WTC11 (cell line): ENCODE measurements around the gene STXBP5. TPM values are rescaled to one million over a fixed set of nuclear protein-coding genes. Genes with fewer than 3 reads are reported as not detected.

ENCODE experiments used
- ATAC-seq: fragments of 200-7000 bp; cut with Tn5 transposase; 2 replicates; pipeline ENCODE4 v1.10.0; 2021; ENCODE audit warnings: mild to moderate bottlenecking, moderate library complexity
- CTCF ChIA-PET: fragments of 300-600 bp; sonication (Branson Sonifier 250); formaldehyde crosslinking; loops from one replicate; lab custom pipeline; 2021; ENCODE audit warnings: antibody characterized with exemption; lab: Charles Lee
- POLR2A ChIA-PET: fragments of 350-600 bp; sonication (Branson Sonifier 250); formaldehyde crosslinking; loops from one replicate; lab custom pipeline; 2021; ENCODE audit warnings: antibody characterized with exemption; lab: Charles Lee
- DNase-seq: peaks from one replicate; pipeline ENCODE4 v3.0.0; 2021; ENCODE audit warnings: low spot score
- H3K27ac Mint-ChIP-seq: 2 replicates; pipeline ENCODE4 v1.8.0; 2021; ENCODE audit warnings: mixed read lengths
- H3K27me3 Mint-ChIP-seq: 2 replicates; pipeline ENCODE4 v1.8.0; 2021; ENCODE audit warnings: low read depth, mild to moderate bottlenecking, moderate library complexity, mixed read lengths
- H3K36me3 Mint-ChIP-seq: 2 replicates; pipeline ENCODE4 v1.8.0; 2021; ENCODE audit warnings: mixed read lengths
- H3K4me1 Mint-ChIP-seq: 2 replicates; pipeline ENCODE4 v1.8.0; 2022; ENCODE audit warnings: mixed read lengths
- H3K4me3 Mint-ChIP-seq: 2 replicates; pipeline ENCODE4 v1.8.0; 2021; ENCODE audit warnings: mild to moderate bottlenecking, moderate library complexity, mixed read lengths
- H3K9me3 Mint-ChIP-seq: 2 replicates; pipeline ENCODE4 v1.8.0; 2021; ENCODE audit warnings: mixed read lengths
- ARID4B ChIP-seq: sonication (generic); formaldehyde crosslinking; IDR thresholded peaks from 2 replicates; pipeline ENCODE4 v1.8.0; 2023; ENCODE audit warnings: missing genetic modification reagents, mild to moderate bottlenecking, borderline replicate concordance
- CTCF ChIP-seq: fragments of 200-600 bp; IDR thresholded peaks from 2 replicates; pipeline ENCODE4 v1.8.0; 2022; ENCODE audit warnings: antibody characterized with exemption
- E2F4 ChIP-seq: sonication (generic); formaldehyde crosslinking; IDR thresholded peaks from 2 replicates; pipeline ENCODE4 v1.8.1; 2022; ENCODE audit warnings: low read depth, mild to moderate bottlenecking, moderate library complexity, missing genetic modification reagents, borderline replicate concordance
- GTF2I ChIP-seq: fragments of 250-450 bp; sonication (Bioruptor Pico); conservative IDR thresholded peaks from 2 replicates; pipeline ENCODE4 v1.4.0; 2021; ENCODE audit warnings: mild to moderate bottlenecking
- NR2C2 ChIP-seq: sonication (generic); formaldehyde crosslinking; IDR thresholded peaks from 2 replicates; pipeline ENCODE4 v1.8.0; 2022; ENCODE audit warnings: mild to moderate bottlenecking, missing genetic modification reagents
- SMAD4 ChIP-seq: sonication (generic); formaldehyde crosslinking; IDR thresholded peaks from 2 replicates; pipeline ENCODE4 v1.8.0; 2022; ENCODE audit warnings: mild to moderate bottlenecking, missing genetic modification reagents
- SOX15 ChIP-seq: fragments of 250-450 bp; sonication (Bioruptor Pico); IDR thresholded peaks from 2 replicates; pipeline ENCODE4 v1.9.0; 2021; ENCODE audit warnings: mild to moderate bottlenecking
- SP1 ChIP-seq: sonication (generic); formaldehyde crosslinking; conservative IDR thresholded peaks from 2 replicates; pipeline ENCODE4 v1.8.1; 2022; ENCODE audit warnings: missing genetic modification reagents
- ZNF121 ChIP-seq: sonication (generic); formaldehyde crosslinking; IDR thresholded peaks from 2 replicates; pipeline ENCODE4 v1.8.0; 2023; ENCODE audit warnings: missing genetic modification reagents
- ZNF317 ChIP-seq: sonication (generic); formaldehyde crosslinking; IDR thresholded peaks from 2 replicates; pipeline ENCODE4 v1.8.1; 2023; ENCODE audit warnings: low read depth, mild to moderate bottlenecking, moderate library complexity, missing genetic modification reagents, borderline replicate concordance
- ZNF532 ChIP-seq: fragments of 250-450 bp; sonication (Bioruptor Pico); IDR thresholded peaks from 2 replicates; pipeline ENCODE4 v1.9.0; 2021; ENCODE audit warnings: mild to moderate bottlenecking, borderline replicate concordance
- total RNA-seq: library from RNA; stranded (reverse); gene quantifications from 3 replicates; pipeline ENCODE4 v1.2.3, GENCODE V29; 2021
- TF ChIP-seq, protein P1 (sequence below): sonication (generic); formaldehyde crosslinking; IDR thresholded peaks from 2 replicates; pipeline ENCODE4 v1.8.1; 2023; ENCODE audit warnings: mild to moderate bottlenecking, missing genetic modification reagents, moderate library complexity
- TF ChIP-seq, protein P2 (sequence below): sonication (generic); formaldehyde crosslinking; IDR thresholded peaks from 2 replicates; pipeline ENCODE4 v1.8.0; 2022; ENCODE audit warnings: mild to moderate bottlenecking, missing genetic modification reagents

Gene STXBP5
- total RNA-seq, 1 experiment from 2014 or later = 13.2 TPM

- DNase-seq = no peak
- peaks cover 13% of the 10 kb centered on the region for H3K36me3 Mint-ChIP-seq
- peaks cover 20% of the 10 kb centered on the region for H3K4me1 Mint-ChIP-seq
- TF ChIP-seq, protein P1, sequence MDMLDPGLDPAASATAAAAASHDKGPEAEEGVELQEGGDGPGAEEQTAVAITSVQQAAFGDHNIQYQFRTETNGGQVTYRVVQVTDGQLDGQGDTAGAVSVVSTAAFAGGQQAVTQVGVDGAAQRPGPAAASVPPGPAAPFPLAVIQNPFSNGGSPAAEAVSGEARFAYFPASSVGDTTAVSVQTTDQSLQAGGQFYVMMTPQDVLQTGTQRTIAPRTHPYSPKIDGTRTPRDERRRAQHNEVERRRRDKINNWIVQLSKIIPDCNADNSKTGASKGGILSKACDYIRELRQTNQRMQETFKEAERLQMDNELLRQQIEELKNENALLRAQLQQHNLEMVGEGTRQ = no peak
- no peak for TF ChIP-seq SOX15
- TF ChIP-seq GTF2I (CRISPR knock-in tag) = no peak
- no peak for TF ChIP-seq ZNF532 (CRISPR knock-in tag)
- TF ChIP-seq SMAD4 (CRISPR knock-in tag) = no peak
- no peak for TF ChIP-seq ZNF317 (CRISPR knock-in tag)
- TF ChIP-seq CTCF = no peak
- no peak for TF ChIP-seq NR2C2 (CRISPR knock-in tag)
- TF ChIP-seq SP1 = no peak
- TF ChIP-seq ZNF121 = no peak
- no peak for TF ChIP-seq ARID4B (CRISPR knock-in tag)
- no peak for TF ChIP-seq E2F4 (CRISPR knock-in tag)
- TF ChIP-seq, protein P2, sequence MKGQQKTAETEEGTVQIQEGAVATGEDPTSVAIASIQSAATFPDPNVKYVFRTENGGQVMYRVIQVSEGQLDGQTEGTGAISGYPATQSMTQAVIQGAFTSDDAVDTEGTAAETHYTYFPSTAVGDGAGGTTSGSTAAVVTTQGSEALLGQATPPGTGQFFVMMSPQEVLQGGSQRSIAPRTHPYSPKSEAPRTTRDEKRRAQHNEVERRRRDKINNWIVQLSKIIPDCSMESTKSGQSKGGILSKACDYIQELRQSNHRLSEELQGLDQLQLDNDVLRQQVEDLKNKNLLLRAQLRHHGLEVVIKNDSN (CRISPR knock-in tag) = no peak
- TF ChIP-seq, all 79 proteins: peak for 0
- CTCF ChIA-PET = no interaction called here
- peaks cover 8% of the 10 kb centered on the region for H3K9me3 Mint-ChIP-seq
- H3K27ac Mint-ChIP-seq = no peak overlapping the region; the same call in 1 of the 2 replicates
- ATAC-seq = peak; percentile 91
- no peak overlapping the region for H3K4me3 Mint-ChIP-seq
- POLR2A ChIA-PET = no interaction called here
- no peaks in the 10 kb centered on the region for H3K27me3 Mint-ChIP-seq
These were observed 33.9 kb downstream of the STXBP5 start for GRCh38 chr6:147238164-147238563.
